ENCODE results near the gene SH3RF3.

The SH3RF3 gene

GRCh38 chr2:109405873-109406272 lies 276.9 kb downstream of the SH3RF3 start:
- DNase-seq = no peak

- no peak for DNase-seq
These were observed 277.3 kb downstream of the SH3RF3 start for GRCh38 chr2:109406301-109406700.

- DNase-seq = peak in 8 of 56 donors; percentile 6 to 39 (median 28)
These were observed 278.5 kb downstream of the SH3RF3 start for GRCh38 chr2:109407276-109408042.

- no peak for DNase-seq
These were observed 279.0 kb downstream of the SH3RF3 start for GRCh38 chr2:109408043-109408335.

GRCh38 chr2:109409321-109410038 lies 280.5 kb downstream of the SH3RF3 start:
- no peak for DNase-seq

GRCh38 chr2:109410039-109410815 lies 281.2 kb downstream of the SH3RF3 start:
- no peak for DNase-seq

- DNase-seq = no peak
These were observed 282.8 kb downstream of the SH3RF3 start for GRCh38 chr2:109411640-109412325.

GRCh38 chr2:109415581-109416013 lies 286.6 kb downstream of the SH3RF3 start:
- DNase-seq = no peak

GRCh38 chr2:109417701-109418335 lies 288.8 kb downstream of the SH3RF3 start:
- no peak for DNase-seq

- DNase-seq = no peak
These were observed 289.7 kb downstream of the SH3RF3 start for GRCh38 chr2:109418716-109419115.

- DNase-seq = no peak
These were observed 290.3 kb downstream of the SH3RF3 start for GRCh38 chr2:109419171-109419756.

- DNase-seq = no peak
These were observed 291.0 kb downstream of the SH3RF3 start for GRCh38 chr2:109419960-109420370.

- DNase-seq = no peak
These were observed 292.1 kb downstream of the SH3RF3 start for GRCh38 chr2:109421101-109421500.

GRCh38 chr2:109421642-109422041 lies 292.6 kb downstream of the SH3RF3 start:
- DNase-seq = no peak

- DNase-seq = no peak
These were observed 293.2 kb downstream of the SH3RF3 start for GRCh38 chr2:109422071-109422757.

GRCh38 chr2:109422758-109423500 lies 293.9 kb downstream of the SH3RF3 start:
- no peak for DNase-seq

GRCh38 chr2:109423556-109424359 lies 294.8 kb downstream of the SH3RF3 start:
- no peak for DNase-seq

- DNase-seq = no peak
These were observed 296.4 kb downstream of the SH3RF3 start for GRCh38 chr2:109425411-109425810.
